Retinal pigment epithelial cell (primary cell): ENCODE measurements around the gene ELL.

Experiments
- DNase-seq: peaks from one replicate; pipeline ENCODE4 v3.0.0-alpha.2; 2010; ENCODE audit warnings: low read depth
- H3K4me3 ChIP-seq: 2 replicates; pipeline ENCODE4 v1.5.1; 2011; ENCODE audit warnings: mild to moderate bottlenecking, low read length, control low read depth, moderate library complexity
- CTCF ChIP-seq: conservative IDR thresholded peaks from 2 replicates; pipeline ENCODE4 v1.5.1; 2011; ENCODE audit warnings: low read depth, low read length, control low read depth, inconsistent platforms

The ELL gene

DNA sequence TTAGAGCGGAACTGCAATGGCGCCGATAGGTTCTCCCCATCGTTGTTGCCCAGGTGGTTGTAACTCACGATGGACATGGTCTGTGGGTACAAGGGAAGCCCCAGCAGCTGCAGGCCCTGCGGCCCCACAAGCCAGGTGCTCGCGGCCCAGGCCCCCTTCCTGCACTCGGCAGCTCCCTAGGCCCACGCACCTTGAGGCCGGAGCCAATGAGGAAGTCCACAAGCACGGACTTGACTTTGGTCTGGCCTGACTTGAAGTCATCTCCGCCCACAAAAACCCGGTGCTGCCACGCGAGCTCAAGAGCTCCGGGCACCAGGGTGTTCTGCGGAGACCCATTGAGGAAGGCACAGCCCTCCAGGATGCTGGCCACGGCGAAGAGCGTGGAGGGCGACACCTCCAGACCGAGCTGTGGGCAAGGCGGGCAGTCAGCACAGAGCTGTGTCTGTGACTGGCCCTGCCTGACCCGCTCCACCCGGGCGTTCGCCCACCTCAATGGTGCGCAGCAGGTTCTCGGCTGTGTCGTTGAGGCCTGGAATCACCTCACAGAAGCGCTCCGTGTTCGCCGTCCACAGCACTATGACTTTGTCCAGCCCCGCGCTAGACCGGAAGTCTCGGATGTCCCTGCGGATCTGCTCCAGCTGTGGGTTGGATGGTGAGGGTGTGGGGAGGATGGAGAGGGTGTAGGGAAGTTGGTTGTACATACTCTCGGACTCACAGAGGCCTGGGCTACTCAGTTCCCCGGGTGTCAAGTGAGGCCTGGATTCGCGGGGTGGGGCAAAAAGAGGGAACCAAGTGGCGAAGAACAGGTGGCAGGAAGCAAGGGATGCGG lies 85.8 kb downstream of the ELL start:
- peak overlapping the region; percentile 67 for H3K4me3 ChIP-seq

DNA sequence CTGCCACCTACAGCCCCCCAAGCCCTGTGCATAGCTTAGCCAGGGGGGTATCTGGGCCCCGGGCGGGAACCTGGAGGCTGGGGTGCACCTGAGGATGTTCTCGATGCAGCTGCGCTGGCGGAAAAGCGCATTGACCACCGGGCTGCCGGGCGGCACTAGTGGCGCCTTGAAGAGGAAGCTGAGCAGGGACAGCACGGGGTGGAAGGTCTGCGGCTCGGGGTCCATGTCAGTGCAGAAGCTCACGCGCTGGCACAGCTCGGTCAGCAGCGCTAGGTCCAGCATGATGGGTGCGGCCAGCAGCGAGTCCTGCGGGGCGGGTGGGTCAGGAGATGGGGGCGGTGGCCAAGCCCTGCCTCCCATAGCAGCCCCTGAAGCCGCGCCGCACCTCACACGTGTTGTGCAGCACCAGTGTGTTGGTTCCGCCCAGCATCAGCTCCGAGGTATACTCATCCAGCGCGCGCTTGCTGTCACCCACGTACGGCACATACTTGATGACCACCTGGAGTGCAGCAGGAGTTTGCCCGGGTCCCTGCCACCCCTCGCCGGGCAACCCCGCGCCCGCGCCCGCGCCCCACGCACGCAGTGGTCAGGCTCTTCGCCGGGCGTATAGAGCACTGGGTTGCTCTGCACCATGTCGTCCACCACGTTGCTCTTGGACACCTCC lies 86.6 kb downstream of the ELL start:
- no peak for TF ChIP-seq CTCF
- H3K4me3 ChIP-seq = no peak overlapping the region
- no peak for DNase-seq

More for the DNA sequence above, 85.8 kb downstream of the ELL start:
- no peak for DNase-seq
- no peak for TF ChIP-seq CTCF

DNA sequence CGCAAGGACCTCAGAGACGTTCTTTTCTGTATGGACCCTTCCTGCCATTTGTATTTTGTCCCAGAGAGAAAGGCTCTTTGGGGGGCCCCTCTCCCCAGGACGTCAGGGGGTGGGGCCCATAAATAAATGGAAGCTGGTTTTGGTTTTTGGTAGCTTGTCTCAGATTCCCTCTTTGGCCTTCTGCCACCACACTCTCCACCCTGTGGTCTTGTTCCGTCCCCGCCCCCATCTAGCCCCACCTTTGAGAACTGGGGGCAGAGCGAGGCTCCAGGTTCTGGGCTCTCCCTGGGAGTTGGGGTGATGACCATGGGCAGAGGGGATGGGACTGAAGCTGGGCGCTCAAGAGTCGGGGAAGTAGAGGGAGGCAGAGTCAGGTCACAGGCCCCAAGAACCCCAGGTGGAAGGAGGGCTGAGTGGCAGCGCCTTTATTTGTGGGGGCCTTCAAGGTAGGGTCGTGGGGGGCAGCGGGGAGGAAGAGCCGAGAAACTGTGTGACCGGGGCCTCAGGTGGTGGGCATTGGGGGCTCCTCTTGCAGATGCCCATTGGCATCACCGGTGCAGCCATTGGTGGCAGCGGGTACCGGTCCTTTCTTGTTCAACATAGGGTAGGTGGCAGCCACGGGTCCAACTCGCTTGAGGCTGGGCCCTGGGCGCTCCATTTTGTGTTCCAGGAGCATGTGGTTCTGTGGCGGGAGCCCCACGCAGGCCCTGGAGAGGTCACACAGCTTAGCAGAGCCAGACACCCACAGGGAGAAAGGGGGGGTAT lies 87.3 kb downstream of the ELL start:
- H3K4me3 ChIP-seq = peak overlapping the region; percentile 25
- TF ChIP-seq CTCF = no peak
- DNase-seq = no peak

DNA sequence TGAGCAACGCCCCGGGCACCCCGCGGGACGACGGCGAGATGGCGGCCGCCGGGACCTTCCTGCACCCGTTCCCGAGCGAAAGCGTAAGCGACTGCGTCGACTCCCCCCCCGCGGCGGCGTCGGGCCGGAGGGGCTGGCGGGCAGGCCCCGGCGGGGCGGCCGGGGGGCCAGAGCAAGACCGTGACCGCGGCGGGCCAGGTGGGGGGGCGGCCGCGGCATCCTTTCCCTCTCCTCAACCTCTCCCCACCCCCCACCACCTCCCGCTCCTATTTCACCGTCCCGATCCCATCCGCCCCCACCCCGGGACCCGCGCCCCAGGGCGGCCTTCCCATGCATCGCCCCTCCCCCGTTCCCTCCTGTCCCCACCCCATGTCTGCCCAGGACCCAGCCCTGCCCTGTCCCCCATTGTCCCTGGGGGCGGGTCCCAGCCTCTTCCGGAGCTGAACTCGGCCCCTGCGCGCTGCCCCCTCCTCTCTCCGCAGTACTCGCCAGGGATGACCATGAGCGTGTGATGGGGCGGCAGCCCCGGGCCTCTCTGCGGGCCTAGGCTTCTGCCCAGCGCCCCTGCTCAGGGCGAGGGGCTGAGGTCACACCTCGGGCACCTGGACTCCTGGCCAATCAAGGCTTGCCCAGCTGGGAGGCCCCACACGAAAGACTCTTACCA lies 88.0 kb downstream of the ELL start:
- no peak for DNase-seq
- TF ChIP-seq CTCF = no peak
- peak overlapping the region; percentile 25 for H3K4me3 ChIP-seq

DNA sequence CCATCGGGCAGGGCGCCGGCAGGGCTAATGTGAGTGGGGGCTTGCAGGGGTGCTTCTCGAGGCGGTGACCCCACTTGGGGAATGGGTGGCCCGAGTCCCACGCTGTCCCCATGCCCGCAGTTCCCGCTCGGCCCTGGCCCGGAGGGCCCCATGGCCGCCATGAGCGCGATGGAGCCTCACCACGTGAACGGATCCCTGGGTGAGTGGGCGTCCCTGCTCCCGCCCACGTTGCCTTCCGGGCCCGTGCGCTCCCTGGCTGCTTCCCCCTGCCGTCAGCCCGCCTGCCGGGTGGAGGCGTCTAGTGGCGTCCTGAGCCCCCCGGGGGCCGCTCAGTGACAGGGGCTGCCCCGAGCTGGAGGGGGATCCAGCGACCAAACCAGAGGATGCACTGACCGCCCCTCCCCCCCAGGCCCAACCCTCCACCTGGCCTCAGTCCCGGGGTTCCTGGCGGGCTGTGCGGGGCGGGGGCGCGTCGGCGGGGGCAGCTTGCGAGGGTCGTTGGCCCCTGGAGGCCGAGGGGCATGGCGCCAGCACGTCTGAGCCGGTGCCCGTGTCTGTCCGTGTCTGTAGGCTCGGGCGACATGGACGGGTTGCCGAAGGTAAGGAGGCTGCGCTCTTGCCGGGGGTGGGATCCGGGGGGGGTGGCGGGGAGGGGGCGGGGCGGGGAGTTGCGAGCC lies 88.7 kb downstream of the ELL start:
- DNase-seq = no peak
- peak overlapping the region; percentile 33 for H3K4me3 ChIP-seq
- TF ChIP-seq CTCF = no peak

GRCh38 chr19:18432275-18433014 lies 89.4 kb downstream of the ELL start:
- no peak for TF ChIP-seq CTCF
- peak overlapping the region; percentile 33 for H3K4me3 ChIP-seq
- DNase-seq = no peak
